Fibroblast of pulmonary artery (primary cell): ENCODE measurements around the gene CFAP221.

Experiments used
- DNase-seq: peaks from one replicate; pipeline ENCODE4 v3.0.0-alpha.2; 2010; ENCODE audit warnings: low read depth
- H3K4me3 ChIP-seq: replicated peaks from 2 replicates; pipeline ENCODE4 v1.5.1; 2011; ENCODE audit warnings: low read depth, mild to moderate bottlenecking, control low read depth, low read length, moderate library complexity
- TF ChIP-seq, protein P1 (sequence below): IDR thresholded peaks from 2 replicates; pipeline ENCODE4 v1.5.1; 2011; ENCODE audit warnings: mild to moderate bottlenecking, control low read depth, low read length, inconsistent platforms; ENCODE audit errors: missing control alignments

CFAP221 gene

DNA sequence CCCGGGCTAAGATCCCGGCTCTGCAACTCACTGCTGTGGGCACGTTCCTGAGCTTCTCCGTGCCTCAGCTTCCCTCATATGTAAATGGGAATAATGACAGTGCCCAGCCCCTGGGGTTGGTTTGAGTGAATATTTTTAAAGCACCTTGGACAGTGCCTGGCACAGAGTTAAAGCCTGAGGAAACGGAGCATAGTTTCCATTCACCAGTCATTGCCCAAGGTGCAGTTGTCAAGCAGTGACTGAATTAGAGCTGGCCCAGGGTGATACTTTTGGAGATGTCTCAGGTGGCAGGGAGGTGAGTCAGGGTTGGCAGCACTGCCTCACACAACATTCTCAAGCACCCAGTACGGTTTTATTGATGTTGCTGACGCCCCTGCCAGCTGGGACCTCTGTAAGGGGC is 146.9 kb downstream of the CFAP221 start:
- no peak overlapping the region for H3K4me3 ChIP-seq
- TF ChIP-seq, protein P1, sequence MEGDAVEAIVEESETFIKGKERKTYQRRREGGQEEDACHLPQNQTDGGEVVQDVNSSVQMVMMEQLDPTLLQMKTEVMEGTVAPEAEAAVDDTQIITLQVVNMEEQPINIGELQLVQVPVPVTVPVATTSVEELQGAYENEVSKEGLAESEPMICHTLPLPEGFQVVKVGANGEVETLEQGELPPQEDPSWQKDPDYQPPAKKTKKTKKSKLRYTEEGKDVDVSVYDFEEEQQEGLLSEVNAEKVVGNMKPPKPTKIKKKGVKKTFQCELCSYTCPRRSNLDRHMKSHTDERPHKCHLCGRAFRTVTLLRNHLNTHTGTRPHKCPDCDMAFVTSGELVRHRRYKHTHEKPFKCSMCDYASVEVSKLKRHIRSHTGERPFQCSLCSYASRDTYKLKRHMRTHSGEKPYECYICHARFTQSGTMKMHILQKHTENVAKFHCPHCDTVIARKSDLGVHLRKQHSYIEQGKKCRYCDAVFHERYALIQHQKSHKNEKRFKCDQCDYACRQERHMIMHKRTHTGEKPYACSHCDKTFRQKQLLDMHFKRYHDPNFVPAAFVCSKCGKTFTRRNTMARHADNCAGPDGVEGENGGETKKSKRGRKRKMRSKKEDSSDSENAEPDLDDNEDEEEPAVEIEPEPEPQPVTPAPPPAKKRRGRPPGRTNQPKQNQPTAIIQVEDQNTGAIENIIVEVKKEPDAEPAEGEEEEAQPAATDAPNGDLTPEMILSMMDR, result no peak
- no peak for DNase-seq

DNA sequence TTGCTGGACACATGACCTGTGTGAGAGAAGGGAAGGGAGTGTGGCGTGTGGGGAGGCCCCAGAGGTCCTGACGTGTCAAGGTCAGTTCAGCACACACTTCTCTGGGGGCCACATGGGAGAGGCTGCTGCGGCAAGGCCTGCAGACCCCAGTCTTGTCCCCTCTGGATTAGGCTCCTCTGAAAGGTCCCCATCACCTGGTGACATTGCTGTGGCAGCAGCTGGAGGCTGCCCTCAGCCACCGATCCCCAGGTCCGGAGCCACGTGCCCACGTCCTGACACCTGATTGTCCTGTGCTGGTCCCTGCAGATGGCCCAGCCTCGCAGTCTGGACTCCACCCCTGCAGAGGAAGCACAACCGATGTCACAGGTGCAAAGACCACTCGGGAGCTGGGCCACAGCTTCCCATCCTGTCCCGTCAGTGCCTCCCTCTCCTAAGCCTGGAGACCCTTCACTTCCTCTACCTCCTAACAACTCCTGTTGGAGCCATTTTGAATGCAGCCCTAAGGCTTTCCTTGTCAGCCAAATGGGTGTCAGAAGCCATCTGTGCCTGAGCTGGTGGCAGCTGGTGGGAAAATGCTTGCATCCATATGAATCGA is 147.5 kb downstream of the CFAP221 start:
- TF ChIP-seq, protein P1, result no peak
- DNase-seq, result no peak
- H3K4me3 ChIP-seq, result no peak overlapping the region

DNA sequence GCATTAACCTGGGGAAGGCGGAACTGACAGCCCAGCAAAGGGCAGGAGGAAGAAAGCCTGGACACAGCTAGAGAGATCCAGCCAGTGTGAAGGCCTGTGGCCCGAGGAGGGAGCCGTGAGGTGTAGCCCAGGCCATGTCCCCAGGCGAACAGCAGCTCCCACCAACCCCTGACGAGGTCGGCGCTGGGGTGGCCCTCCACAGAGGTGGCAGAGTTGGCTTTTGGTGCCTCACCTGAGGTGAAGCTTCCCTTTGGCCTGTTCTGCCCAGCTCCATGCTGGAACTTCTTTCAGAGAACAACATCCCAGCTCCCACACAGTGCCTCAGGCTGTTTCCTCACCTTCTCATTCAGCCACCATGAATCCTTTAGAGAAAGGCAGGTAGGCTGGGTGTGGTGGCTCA is 148.1 kb downstream of the CFAP221 start:
- no peak overlapping the region for H3K4me3 ChIP-seq
- no peak for DNase-seq
- TF ChIP-seq, protein P1, result no peak

DNA sequence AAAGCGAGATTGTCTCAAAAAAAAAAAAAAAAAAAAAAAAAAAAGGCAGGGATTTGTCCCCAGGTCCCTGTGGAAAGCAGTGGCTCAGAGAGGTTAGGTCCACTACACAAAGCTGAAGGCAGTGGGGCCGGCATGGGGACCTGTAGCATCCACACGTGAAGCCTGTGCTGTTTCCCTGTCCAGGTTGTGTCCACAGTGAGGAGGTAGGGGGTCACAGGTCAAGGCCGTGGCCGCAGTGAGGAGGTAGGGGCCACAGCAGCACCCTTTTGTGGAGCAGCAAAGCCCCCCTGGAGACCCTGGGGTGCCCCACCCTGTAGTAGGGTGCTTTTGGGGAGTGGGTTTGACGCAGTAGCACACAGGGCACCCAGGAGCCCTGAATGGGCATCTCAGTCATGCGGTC is 148.7 kb downstream of the CFAP221 start:
- no peak overlapping the region for H3K4me3 ChIP-seq
- DNase-seq, result no peak
- TF ChIP-seq, protein P1, result no peak

DNA sequence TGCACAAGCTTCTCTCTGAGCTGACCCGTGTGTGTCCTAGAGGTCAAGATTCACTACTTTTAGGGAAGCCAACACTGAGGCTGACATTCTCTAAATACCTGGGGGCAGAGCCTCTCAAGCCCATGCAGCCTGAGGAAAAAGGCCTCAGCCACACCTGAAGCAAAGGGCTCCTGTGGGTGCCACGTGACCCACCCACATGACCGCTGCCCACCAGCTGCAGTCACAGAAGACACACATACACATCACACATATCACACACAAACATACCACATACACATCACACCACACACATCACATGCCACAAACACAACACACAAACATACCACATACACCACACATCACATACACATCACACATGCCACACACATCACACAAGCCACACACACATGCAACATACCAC is 149.3 kb downstream of the CFAP221 start:
- no peak for DNase-seq
- TF ChIP-seq, protein P1, result no peak
- no peak overlapping the region for H3K4me3 ChIP-seq

DNA sequence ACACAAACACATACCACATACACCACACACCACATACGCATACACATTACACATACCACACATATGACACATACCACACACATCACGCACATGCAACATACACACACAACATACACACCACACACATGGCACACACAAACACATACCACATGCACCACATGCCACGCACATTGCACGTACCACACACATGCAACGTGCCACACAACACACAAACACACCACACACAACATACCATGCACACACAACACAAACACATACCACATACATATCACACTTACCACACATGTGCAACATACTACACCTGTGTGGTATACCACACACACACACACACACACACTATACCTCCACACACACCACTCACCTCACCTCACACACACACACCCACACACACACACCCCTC is 149.7 kb downstream of the CFAP221 start:
- DNase-seq, result no peak
- TF ChIP-seq, protein P1, result no peak
- H3K4me3 ChIP-seq, result no peak overlapping the region

DNA sequence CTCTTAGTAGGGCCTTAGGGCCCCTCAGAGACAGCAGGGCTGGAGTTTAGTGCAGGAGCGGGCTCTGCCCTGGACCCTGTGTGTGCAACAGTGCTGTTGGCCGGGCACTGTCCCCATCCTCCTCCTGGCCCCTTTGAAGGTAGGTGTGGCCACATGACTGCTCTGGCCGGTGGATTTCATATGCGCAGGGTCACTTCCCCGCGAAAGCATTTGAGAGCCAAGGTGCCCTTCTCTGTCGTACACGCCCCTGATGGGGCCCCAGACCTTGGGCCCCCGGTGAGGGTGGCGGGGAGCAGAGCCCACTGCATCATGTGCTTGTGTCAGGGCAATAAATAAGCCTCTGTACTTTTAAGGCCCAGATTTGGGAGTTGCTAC is 150.2 kb downstream of the CFAP221 start:
- DNase-seq, result no peak
- no peak overlapping the region for H3K4me3 ChIP-seq
- TF ChIP-seq, protein P1, result no peak
